HG03175 (cell line): ENCODE data around the gene RASSF5.

Source experiments
- ATAC-seq: cut with Tn5 transposase; IDR thresholded peaks from one replicate; pipeline ENCODE4 v1.9.1; 2021; ENCODE audit warnings: mild to moderate bottlenecking, moderate library complexity; ENCODE audit not compliant: unreplicated experiment

The RASSF5 gene

GRCh38 chr1:206496131-206496793 lies 11.1 kb upstream of the RASSF5 start:
- ATAC-seq = peak; percentile 59

DNA sequence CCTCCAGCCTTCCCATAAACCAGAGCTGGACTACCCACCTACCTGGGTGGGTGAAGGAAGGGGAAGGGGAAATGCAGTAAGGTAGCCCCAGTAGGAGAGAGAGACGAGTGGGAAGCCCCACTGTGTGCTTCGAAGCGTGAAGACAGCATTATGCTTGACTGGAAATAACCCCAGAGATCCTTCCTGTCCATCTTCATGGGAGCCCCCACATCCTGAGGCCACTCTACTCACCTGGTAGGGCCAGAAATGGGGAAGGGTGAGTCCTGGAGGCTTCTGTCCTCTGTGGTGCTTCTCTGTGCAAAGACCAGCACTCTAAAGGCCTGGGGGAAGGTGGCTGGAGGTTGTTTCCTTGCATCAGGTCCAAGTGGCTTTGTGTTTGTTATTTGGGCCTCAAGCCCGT lies 10.0 kb upstream of the RASSF5 start:
- ATAC-seq = no peak

DNA sequence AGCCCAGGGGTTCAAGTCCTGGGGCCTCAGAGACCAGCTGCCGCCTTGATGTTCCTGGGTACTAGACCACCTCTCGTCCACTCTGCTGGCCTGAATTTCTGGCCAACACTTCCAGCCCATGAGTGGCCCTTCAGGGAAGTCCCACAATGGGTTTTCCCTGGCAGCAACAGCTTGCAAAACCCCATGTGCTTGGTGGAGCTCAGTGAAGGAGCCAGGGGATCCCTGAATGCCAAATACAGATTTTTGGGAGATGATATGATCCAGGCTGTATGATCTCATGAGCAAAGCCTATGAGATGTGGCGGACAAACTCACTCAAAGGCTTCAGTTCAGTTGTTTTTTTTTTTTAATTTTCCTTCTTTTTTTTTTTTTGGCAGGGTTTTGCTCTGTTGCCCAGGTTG lies 9.6 kb upstream of the RASSF5 start:
- no peak for ATAC-seq

DNA sequence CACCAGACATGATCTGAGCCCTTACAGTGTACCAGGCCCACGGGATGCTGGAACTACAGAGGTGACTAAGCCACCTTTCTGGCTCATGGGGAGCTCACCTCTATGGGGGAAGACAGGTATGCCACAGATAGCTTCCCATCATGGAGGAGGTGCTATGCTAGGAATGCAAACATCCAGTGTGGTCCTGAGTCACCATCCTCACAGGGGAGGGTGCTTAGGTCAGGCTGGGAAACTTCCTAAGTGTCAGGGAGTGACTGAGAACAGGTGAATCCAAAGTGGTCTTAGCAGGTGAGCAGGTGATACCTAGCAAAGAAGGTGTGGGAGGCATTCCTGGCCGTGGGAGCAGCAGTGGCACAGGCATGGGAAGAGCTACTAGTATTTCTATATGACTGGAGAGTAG lies 8.6 kb upstream of the RASSF5 start:
- ATAC-seq = no peak

DNA sequence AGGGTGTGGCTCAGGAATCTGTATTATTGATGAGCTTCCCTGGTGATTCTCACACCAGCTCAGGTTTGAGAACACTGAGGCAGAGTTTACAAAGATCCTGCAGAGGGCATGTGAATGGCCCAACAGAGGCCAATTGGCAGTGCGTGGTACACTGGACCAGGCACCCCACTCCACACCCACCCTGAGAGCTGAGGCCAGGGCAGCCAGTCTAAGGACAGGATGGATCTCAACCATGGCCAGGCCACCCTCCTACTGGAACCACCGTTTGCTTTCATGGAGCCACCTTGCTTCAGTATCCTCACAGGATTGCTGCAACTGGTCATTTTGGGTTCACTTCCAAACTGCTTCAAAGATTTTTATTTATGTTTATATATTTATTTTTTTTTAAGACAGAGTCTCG lies 7.3 kb upstream of the RASSF5 start:
- ATAC-seq = no peak

DNA sequence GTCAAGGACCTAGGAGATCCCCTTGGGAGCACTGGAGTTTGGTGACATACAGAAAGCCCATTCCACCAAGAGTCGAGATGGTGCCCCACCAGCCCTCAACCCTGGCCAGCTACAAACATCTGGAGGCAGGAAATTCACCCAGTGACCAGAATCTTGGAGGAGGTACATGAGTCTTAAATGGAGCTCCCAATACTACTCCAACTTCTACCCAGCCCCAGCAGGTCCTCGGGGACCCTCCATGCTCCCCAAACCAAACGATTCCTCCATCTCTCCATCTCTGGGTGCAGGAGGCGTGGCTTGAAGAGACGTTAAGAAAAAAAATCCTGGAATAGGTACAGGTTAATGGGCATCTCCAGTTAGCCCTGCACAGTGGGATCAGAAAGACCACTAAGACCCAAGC lies 5.5 kb upstream of the RASSF5 start:
- ATAC-seq = no peak

- ATAC-seq = no peak
Observed at GRCh38 chr1:206502403-206502802, 4.9 kb upstream of the RASSF5 start.

DNA sequence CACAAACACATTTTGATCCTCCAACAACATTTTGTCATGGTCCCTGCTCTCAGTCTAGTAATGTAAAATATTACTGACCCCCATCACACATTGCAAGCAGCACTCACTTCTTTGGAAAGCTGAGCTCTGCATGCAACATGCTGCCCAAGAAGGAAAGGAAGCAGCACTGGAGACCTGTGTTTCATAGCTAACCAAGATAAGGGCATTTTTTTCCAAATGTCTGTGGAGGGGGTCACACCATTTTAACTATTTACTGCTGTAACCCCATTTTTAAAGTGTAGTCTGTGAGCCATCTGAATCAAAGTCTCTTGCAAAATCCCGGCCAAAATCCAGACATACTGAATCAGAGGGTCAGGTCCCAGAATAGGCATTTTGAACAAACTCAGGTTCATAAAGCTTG lies 4.5 kb upstream of the RASSF5 start:
- no peak for ATAC-seq

- ATAC-seq = peak; percentile 60
Observed at GRCh38 chr1:206503591-206504362, 3.6 kb upstream of the RASSF5 start.

- ATAC-seq = no peak
Observed at GRCh38 chr1:206504363-206504713, 3.0 kb upstream of the RASSF5 start.

GRCh38 chr1:206505702-206506355 lies 1.5 kb upstream of the RASSF5 start:
- no peak for ATAC-seq

DNA sequence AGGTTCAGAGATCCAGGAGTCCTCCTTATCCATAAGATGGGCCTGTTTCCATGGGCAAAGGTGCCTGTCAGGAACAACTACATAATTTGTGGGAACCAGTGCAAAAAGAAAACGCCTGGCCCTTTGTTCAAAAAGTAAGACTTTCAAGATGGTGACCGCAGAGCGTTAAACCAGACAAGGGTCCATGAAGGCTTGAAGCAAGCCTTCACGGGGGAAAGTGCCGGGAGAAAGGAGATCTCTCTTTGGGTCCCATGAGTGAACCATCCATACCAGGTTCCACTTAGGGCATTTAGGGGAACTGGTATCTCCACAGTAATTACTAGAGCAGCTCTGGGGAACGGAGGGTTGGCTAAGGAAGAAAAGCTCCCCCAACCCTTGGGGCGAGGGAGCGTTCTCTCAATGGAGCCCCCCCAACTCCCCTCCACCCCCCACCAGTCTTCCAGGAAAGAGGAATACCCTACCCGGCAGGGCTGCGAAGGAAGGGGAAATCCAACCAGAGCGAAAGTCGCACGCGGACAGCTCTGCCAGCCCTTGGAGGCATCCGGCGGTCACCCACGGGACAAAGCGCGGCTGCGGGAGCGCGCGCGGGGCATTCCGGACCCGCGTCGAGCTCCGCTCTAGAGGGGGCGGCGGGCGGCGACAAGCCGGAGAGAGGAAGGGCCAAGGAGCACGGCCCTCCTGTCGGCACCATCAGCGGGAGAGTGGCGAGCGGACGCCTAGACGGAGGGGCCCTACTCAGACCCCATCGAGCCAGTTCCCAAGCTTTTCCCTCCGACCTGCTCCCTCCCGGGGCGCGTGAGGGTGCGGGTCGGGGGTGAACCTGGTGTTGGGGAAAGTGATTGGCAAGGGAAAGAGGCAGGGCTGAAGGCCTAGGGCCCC lies 687 bp upstream of the RASSF5 start:
- peak; percentile 25 for ATAC-seq

- ATAC-seq = no peak
Observed at GRCh38 chr1:206508130-206508889, 979 bp downstream of the RASSF5 start.

- ATAC-seq = no peak
Observed at GRCh38 chr1:206508956-206509355, 1.6 kb downstream of the RASSF5 start.

DNA sequence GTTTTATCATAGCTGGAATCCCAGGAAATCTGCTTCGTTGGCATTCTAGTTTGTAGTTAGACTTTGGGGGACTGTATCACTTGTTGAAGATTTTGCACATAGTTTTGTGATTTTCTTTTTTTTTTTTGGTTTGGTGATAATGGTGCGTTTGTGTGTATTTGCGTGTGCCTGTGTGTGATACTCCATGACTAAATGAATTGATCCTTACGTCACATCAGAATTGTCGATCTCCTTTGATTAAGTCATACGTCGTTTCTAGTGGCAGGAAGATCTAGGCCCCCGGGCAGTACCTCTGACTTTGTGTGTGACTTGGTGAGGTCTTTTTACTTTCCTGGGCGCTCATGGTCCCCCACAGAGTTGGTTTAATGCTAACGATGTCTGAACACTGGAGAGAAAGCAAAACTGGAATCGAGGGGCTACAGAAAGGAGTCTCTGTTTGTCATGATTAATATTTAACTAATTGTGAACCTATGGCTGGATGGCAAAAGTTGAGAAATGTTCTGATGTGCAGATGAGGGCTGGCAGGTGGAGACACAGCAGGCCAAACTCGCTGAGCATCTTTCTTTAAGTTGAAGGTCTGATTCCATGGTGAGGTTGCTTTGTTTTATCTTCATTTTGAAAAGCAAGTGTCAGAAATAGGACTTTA lies 2.4 kb downstream of the RASSF5 start:
- no peak for ATAC-seq

DNA sequence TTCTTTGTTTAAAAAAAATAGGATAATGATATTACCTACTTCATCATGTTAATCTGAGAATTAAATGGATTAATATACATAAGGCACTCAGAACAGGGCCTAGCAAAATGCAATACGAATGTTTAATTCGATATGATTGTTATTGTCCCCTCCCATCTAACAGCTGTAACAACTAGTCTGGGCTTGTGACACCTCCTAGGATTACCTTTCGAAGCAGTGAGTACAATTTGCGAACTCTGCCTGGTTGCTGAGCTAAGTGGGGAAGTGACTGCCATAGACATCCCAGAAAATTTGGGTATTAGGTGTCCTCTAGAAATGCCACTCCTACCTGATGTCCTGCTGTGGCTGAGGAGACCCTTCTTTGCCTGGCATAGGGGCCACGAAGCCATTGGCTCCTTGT lies 3.0 kb downstream of the RASSF5 start:
- ATAC-seq = no peak

DNA sequence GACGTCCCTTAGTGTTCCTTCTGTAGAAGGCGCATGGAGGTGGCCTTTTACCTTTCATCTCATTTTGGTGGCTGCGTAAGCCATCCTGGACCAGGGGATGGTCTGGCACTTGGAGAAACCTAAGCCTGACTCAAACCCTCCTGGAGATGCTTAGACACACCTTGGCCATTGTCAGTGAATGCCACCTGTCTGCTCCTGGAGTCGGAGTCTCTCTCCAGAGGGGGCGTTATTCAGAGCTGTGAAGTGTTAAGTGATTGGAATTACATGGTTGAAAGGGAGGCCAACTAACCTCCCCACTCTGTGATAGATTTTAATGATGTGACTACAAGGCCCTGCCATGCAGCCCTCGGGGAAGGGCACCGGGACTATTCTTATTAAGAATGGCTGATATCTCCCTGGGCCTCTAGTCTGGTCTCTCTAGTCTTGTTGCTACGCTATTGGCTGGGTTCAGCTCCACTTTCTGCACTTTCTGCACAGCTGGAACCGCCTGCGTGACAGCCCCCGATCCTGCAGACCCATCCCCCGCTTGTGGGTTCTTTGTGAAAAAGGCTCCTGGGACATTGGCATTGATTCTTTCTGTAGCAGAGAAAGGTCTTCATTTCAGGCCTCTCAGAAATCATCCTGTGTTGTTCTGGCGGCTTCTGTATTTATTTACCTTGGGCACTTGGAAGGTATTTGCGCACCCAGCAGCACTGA lies 4.2 kb downstream of the RASSF5 start:
- no peak for ATAC-seq

DNA sequence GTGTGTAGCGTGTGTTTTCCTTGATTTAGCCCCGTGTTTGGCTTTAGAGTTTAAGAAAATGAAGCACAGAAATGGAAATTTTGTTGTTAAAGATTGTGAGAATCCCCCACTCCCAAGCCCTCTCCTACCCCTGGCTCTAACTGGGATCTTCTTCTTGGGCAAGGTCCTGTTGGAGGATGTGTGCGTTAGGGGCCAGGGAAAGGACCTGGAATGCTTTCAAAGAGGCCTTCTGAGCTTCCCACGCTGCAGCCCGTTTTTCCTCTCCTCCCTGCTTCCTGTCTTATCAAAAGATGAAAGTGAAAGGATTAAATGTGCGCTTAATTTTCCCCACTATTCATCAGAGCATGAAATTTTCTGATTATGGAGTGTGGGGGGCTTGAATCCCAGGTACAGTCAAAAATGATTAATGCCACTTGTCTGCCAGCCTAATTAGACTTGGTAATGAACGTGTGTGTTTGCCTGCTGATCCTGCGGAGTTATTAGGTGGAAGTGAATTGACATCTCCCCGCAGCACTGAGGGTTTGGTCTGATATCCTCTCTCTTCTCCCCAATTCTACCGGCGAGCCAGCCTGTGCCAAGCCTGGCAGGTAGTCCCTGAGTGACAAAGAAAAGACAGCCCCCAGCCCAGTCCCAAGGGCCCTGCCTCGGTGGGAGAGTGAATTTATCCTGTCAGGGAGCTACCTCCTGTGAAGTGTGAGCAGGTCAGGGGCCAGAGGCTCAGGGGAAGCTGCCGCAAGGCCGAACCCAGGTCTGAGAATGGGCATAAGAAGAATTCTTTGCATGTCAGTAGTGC lies 4.9 kb downstream of the RASSF5 start:
- ATAC-seq = no peak

GRCh38 chr1:206512851-206513180 lies 5.5 kb downstream of the RASSF5 start:
- ATAC-seq = no peak
